BLaER1 (cell line): ENCODE data around the gene GDPD4.

Experiments
- H3K27ac ChIP-seq: shearing (Covaris generic); formaldehyde crosslinking; 2 replicates; pipeline ENCODE4 v1.8.1; 2022
- H3K27me3 ChIP-seq: shearing (Covaris generic); formaldehyde crosslinking; 2 replicates; pipeline ENCODE4 v1.8.1; 2022
- H3K36me3 ChIP-seq: shearing (Covaris generic); formaldehyde crosslinking; 2 replicates; pipeline ENCODE4 v1.8.1; 2022
- H3K4me1 ChIP-seq: shearing (Covaris generic); formaldehyde crosslinking; 2 replicates; pipeline ENCODE4 v1.8.1; 2022
- H3K4me2 ChIP-seq: shearing (Covaris generic); formaldehyde crosslinking; 2 replicates; pipeline ENCODE4 v1.8.1; 2022
- H3K4me3 ChIP-seq: shearing (Covaris generic); formaldehyde crosslinking; 2 replicates; pipeline ENCODE4 v1.8.1; 2022
- H3K9ac ChIP-seq: shearing (Covaris generic); formaldehyde crosslinking; 2 replicates; pipeline ENCODE4 v1.8.1; 2022
- H3K9me3 ChIP-seq: shearing (Covaris generic); formaldehyde crosslinking; 2 replicates; pipeline ENCODE4 v1.8.1; 2022
- H4K20me1 ChIP-seq: shearing (Covaris generic); formaldehyde crosslinking; 2 replicates; pipeline ENCODE4 v1.8.1; 2022
- Cebpa-rat ChIP-seq: shearing (Covaris generic); IDR thresholded peaks from 2 replicates; pipeline ENCODE4 v1.8.1; 2022

GDPD4 gene

GRCh38 chr11:77171254-77171653 is 130.2 kb downstream of the GDPD4 start:
- Histone ChIP-seq H3K27ac (no peak overlapping the region), H3K9me3 (no peaks in the 10 kb centered on the region), H3K9ac (no peak overlapping the region), H3K4me3 (no peak overlapping the region), H3K4me1 (peaks cover 80% of the 10 kb centered on the region), H3K4me2 (peak overlapping the region; percentile 79), H4K20me1 (no peaks in the 10 kb centered on the region), H3K36me3 (no peaks in the 10 kb centered on the region), H3K27me3 (no peaks in the 10 kb centered on the region)
- TF ChIP-seq Cebpa-rat, result no peak

GRCh38 chr11:77170107-77170506 is 131.4 kb downstream of the GDPD4 start:
- no peak overlapping the region for H3K4me3 ChIP-seq
- no peak overlapping the region; the same call in 1 of the 2 replicates for H3K27ac ChIP-seq
- no peaks in the 10 kb centered on the region for H3K36me3 ChIP-seq
- H3K4me2 ChIP-seq, result peak overlapping the region; percentile 79
- TF ChIP-seq Cebpa-rat, result no peak
- no peaks in the 10 kb centered on the region for H3K27me3 ChIP-seq
- H3K9me3 ChIP-seq, result no peaks in the 10 kb centered on the region
- H3K4me1 ChIP-seq, result peaks cover 70% of the 10 kb centered on the region
- no peak overlapping the region; the same call in 1 of the 2 replicates for H3K9ac ChIP-seq
- H4K20me1 ChIP-seq, result no peaks in the 10 kb centered on the region

GRCh38 chr11:77167791-77168190 is 133.7 kb downstream of the GDPD4 start:
- H3K9ac ChIP-seq, result 0 out of 2 replicates have a peak overlapping the region, but pooled peaks have one; percentile 10
- H3K4me3 ChIP-seq, result no peak overlapping the region
- H3K4me1 ChIP-seq, result peaks cover 49% of the 10 kb centered on the region
- no peaks in the 10 kb centered on the region for H3K27me3 ChIP-seq
- H3K4me2 ChIP-seq, result peak overlapping the region; percentile 46
- no peaks in the 10 kb centered on the region for H4K20me1 ChIP-seq
- H3K27ac ChIP-seq, result no peak overlapping the region
- H3K36me3 ChIP-seq, result no peaks in the 10 kb centered on the region
- no peaks in the 10 kb centered on the region for H3K9me3 ChIP-seq
- TF ChIP-seq Cebpa-rat, result no peak

- no peaks in the 10 kb centered on the region for H3K27me3 ChIP-seq
- no peak overlapping the region for H3K4me3 ChIP-seq
- no peak for TF ChIP-seq Cebpa-rat
- H3K36me3 ChIP-seq, result no peaks in the 10 kb centered on the region
- no peaks in the 10 kb centered on the region for H3K9me3 ChIP-seq
- no peaks in the 10 kb centered on the region for H4K20me1 ChIP-seq
- 0 out of 2 replicates have a peak overlapping the region, but pooled peaks have one; percentile 10 for H3K9ac ChIP-seq
- no peak overlapping the region for H3K27ac ChIP-seq
- peak overlapping the region; percentile 46 for H3K4me2 ChIP-seq
- peaks cover 43% of the 10 kb centered on the region for H3K4me1 ChIP-seq
Observed at GRCh38 chr11:77167111-77167626, 134.3 kb downstream of the GDPD4 start.
